GM19395 (cell line): ENCODE results near the gene PDZK1IP1.

Source experiments
- ATAC-seq: cut with Tn5 transposase; IDR thresholded peaks from one replicate; pipeline ENCODE4 v1.9.1; 2021; ENCODE audit warnings: mild to moderate bottlenecking, moderate library complexity; ENCODE audit not compliant: unreplicated experiment

PDZK1IP1 gene, protein sequence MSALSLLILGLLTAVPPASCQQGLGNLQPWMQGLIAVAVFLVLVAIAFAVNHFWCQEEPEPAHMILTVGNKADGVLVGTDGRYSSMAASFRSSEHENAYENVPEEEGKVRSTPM

DNA sequence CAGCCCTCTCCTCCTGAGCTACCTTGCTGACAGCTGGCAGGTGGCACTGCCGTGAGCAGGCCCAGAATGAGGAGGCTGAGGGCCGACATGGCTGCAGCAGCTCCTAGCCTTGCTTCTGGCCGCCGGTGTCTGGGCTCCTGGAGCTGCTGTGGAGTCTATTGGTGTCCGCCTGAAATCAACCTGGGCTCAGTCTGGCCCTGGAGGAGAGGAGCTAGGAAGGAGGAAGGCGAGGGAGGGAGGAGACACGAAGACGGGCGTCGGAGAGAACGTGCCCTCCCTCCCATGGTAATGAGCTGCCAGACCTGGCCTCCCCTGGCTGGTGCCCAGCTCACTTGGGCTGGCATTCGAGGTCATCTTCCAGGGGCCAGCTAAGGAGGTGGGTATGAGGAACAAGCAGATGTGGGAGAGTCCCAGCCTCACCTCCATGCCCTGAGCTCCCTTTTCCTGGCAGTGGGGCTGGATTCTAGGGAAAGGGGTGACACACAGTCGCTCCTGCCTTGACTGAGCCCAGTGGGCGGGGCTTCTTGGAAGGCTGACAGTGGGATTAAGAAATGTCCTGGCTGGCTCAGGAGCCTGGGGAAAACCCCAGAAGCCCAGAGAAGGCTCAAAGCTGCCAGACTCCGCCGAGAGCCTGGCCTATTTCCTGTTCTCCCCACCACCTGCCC, at the start of gene PDZK1IP1:
Gene PDZK1IP1, minus strand, starts transcription at position 193 of the 665 bp plus-strand sequence. Its CDS starts 104 bp downstream, at position 89.
- ATAC-seq = no peak

DNA sequence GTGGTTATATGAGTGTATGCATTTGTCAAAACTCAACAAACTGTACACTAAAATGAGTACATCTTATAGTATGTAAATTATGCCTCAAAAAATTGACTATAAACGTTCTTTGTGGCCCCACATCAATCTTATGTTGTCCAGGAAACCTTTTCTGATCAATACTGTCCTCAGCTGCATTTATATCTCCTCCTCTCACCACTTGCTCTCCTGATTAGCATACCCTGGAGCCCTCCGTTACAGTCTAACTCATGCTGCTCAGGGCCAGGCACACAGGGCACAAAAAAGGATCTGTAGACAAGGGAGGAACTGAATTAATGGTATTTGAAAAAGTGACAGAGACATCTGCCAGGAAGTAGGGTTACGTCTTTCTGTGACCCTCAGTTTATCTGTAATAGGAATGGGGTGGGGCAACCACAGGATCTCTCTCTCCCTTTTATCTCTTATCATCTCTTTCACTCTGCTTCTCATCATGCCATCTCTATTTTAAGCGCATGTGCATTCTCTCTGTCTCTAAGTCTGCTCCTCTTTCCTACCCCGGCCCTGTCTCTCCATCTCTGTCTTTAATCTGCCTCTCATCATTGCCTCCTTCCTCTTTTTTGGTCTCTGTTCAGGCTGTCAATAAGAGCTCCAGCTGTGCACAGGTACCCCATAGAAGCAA, 49.2 kb upstream of the PDZK1IP1 start:
- no peak for ATAC-seq

DNA sequence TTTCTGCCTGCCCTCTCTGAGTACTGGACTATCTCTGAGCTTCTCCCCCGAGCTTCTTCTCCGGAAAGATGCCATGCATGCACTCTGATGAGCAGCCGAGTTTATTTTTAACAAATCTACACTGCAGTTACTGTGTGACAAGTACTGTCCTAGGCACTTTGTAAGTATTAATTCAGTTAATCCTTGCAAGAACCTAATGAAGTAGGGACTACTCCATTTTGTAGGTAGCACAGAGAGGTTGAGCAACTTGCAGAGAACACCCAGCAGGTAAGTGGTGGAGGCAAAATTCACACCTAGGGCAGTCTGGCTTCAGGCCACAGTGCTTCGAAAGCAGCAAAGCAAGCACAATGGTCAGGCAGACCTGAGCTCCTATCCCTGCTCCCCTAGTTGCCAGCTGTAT, 46.0 kb upstream of the PDZK1IP1 start:
- ATAC-seq = no peak

DNA sequence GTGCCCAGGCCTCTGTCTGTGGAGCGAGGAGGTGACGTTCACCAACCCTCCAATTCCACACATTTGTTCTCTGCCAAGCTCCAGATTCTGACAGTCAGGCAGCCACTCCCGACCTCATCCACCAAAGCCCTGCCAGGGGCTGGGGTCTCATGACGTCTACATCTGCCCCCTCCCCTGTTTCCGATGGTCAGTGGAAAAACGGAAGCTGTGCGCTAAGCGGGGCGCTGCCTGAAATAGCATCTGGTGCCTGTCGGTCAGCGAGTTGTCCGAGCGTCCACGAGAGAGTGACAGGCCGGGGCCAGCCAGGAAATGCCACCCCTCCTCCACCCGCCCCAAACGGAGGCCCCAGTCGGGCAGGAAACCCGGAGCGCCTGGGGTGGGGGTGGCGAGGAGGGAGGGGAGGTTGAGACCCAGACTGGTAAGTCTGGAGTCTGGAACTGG, 45.4 kb upstream of the PDZK1IP1 start:
- no peak for ATAC-seq

DNA sequence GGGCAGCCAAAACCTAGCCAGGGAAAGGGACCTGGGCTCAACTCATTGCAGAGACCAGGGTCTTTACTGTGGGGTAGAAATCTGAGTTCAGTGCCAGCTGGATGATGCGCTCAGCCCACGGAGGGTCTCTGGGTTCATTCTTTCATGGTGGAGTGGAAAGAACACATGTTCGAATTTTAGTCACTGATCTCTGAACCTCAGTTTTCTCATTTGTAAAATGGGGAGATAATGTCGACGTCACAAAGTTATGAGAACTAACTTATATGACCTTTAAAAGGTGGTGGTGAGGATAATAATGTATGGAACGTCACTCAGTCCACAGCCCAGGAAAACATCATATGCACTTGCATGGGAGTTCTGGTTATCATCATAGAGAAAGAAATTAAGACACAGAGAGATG, 43.4 kb upstream of the PDZK1IP1 start:
- no peak for ATAC-seq

DNA sequence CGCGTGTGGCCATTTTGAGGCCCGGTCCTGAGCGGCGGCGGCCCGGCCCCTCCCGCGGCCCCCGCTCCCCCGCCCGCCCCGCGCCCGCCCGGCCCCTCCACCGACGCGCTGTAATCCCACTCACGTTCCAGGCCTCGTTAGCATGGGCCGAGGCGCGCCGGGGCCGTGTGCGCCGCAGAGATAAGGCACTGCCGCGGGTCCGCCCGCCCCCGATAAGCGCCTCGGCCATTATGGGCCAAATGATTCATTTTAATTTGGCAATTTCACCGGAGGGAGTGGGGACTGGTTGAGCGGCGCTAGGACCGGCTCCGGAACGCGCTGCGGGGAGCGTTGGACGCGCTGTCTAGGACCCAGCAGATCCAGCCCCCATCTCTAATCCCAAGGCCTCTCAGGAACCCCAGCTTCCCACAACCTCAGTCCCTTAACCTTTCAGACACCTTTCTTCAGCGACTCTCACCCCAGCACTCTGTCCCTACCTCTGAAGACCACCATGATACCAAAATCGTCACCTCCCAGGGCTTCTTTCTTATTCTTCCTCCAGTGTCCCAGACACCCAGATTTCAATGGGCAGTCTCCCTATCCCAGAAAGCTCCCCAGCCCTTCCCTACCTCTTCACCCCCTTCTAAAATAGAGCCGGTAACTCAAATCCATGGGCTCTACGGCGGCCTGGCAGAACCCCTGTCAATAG, 42.5 kb upstream of the PDZK1IP1 start, which contains the start of gene TAL1:
Gene TAL1, minus strand, starts transcription at position 39 of the 688 bp plus-strand sequence. CDS start 6,337 bp downstream, outside the sequence.
- no peak for ATAC-seq

DNA sequence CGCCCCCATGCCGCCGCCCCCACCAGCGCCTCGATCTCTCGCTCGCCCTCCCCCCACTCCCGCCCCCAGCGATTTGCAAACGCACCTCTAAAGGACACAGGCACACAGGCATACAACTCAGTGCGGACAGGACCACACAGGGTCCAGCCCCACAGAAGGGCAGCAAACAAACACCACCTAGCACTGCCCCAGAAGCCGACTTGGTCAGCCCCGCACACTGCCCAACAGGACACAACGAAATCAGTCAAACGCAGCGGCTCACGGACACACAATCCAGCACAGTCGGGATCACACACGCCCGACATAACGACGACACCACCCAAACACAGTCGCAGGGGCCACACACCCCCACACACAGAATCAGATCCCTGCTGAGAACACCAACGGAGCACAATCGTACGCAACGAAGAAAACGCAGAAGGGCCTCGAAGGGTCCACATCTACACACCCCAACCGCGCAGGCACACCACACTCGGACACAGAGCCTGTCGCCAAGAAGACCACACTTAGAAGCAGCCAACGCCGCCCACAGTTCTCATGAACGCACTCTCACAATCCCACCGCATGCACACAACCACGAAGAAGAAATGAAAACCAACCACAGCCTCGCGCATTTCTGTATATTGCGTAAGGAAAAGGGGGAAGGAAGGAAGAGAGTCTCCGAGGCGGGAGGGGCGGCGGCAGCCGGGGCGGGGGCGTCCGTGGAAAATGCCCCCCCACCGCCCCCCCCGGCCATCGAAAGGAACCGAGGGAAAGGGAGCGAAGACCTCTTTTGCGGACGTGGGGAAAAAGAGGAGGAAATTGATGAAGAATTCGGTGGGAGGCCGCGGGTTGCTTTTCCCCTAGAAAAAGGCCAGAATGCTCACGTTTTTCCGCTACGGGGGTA, 41.7 kb upstream of the PDZK1IP1 start:
- ATAC-seq = no peak

DNA sequence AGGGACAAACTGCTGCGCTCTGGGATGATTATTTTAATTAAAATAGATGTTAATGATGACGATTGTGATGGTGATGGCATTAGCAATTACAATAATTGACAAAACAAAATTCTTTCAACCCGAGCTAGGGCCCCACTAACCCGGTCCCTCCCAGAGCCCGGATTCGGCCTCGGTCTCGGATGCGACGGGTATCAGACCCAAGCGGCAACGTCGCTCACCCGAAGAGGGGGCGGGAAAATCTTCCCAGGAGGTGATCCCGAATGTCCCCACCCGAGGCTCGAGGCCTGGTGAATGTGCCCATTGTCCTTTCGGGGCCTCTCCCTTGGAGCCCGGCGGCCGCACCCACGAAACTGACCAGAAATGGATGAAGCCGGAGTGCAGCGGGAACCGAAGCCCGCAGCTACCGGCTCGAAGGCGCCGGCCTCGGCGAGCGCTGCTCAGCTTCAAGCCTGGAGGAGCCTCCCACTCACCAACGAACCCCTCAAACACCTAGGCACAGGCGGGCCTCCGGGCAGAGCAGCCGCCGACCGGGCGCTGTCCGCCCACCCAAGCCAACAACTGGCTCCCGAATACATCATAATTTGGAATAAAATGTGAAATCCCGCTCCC, 41.0 kb upstream of the PDZK1IP1 start:
- ATAC-seq = no peak

DNA sequence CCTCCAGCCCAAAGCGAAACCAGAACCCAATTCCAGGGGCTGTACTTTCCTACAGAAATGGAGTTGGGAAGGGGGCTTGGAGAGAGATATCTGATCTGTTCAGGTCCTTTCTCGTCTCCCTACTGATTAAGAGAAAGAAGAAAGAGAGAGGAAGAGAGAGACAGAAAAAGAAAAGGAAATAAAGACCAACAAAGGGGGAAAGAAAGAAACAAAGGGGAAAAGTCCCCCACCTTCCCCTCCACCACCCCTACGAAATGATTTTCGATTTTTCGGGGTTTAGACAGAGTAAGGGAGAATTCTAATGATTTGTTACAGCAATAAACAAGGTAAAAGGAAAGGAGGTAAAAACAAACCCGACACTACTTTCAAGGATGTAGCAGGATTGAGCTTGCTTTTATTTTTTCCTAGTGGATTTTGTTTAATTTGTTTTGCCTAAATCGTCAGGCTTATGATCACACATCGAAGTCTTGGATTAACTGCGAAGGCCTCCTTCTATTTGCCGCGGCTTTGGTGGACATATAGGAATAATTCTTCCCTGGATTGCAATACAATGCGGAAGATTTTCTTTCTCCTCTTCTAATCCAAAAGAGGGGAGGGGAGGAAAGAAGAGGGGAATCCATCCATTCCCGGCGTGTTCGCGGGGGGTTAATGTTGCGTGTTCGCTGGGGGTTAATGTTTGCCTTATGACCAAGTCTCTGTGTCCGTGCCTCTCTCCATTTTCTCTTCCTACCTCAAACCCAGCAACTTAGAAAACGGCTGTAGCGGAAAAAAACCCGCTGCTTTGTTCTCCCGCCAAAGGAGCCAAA, 40.3 kb upstream of the PDZK1IP1 start:
- no peak for ATAC-seq

DNA sequence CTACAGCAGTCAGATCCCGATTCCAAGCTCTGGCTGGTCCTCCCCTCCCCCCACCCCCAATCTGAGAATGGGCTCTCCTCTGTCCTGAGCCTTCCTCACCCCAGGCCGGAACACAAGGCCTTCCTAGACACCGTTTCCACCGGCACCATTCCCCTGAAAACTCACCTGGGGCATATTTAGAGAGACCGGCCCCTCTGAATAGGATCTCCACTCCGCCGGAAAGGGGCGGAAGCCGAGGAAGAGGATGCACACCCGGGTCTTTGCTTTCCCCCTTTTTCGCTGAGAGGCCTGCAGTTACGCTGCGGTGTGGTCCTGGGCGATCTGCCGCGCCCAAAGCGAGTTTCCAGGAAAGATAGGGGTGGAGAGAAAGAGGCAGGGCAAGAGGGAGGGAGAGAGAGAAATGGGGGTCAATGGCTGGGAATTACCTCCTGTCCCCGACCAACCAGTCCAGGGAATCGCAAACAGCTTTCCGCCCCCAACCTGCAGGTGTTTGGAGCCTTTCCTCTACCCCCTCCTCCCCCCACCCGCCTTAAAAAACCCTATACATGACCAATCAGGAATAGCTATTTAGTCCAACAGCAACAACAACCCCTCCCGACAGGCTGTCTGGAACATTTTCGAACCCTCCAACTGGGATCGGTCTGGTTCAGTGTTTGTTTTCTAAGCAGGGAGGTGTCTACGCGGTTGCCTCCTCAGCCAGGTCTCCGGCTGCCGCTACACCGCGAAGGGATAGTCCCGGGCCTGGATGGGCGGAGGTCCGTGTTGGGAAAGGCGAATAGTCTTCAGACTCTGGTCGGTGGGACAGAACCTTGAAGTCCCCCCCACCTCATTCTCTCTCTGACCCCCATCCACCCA, 39.4 kb upstream of the PDZK1IP1 start:
- no peak for ATAC-seq

DNA sequence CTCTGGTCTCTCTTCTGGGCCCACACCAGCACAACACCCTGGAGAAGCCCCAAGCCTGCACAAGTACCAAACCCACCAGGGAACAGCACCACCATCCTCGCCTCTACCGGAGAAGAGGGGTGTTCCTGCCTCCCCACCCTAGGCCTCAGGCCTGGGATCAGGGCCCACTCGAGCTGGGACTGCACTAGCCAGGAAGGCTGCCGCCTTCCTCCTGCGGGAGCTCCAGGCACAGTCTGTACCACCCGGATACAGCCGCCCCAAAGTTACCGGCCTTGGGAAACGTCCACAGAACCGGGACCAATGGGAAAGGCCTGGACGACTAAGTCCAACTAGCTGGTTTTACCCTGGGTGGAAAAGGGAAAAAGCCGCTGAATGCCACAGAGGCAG, 38.8 kb upstream of the PDZK1IP1 start:
- no peak for ATAC-seq

DNA sequence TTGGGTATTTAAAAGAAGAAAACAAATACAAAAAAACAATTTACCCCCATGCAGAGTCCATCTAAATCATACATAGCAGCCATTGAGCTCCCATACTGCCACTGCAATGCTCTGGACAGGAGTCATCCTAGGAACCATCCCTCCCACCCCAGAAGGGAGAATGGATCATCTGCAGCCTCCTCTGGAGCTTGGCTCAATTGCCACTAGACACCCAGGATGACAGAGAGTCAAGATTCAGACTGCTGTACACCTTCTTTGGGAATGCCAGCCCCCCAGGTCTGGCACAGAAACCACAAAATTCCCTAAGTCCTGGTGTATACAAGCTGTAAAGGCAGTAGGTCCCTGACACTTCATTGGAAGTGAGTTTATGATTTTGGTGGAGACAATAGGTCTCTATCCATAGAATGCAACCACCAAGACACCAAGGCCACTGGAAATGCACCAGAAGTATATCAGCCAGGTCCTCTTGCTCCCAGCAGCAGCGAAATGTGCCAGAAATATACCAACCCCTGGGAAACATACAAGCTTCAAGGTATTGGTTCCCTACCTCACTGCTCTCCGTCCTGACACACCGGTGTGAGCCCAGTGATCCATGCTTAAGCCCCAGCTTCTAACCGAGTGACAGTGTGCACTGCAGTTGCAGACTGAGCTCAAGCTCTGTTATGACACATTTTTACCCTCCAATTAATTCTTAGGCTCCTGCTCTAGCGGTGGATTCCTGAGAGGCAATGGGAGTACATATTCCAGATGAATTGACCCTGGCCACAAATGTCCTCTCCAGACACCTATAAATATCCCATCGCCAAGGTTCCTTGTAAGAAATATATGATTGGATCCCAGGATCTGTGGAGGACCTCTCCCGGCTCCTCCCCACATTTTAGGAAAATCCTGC, 37.8 kb upstream of the PDZK1IP1 start:
- no peak for ATAC-seq

DNA sequence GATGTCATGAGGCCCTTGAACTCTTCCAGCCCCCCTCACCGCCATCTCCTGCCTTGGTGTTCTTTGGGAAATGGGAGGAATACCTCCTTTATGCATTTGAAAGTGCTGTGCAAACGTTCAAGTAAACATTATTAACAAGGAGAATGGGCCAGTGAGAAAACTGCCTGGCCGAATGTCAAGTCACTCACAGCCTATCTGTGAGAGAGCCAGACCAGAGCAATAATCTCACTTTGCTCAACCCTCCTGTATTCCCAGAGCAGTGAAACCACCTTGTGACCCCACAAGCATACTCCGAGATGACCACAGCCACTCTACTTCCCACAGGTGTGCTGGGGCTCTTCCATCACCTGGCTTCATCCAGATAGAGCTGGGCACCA, 37.0 kb upstream of the PDZK1IP1 start:
- no peak for ATAC-seq

DNA sequence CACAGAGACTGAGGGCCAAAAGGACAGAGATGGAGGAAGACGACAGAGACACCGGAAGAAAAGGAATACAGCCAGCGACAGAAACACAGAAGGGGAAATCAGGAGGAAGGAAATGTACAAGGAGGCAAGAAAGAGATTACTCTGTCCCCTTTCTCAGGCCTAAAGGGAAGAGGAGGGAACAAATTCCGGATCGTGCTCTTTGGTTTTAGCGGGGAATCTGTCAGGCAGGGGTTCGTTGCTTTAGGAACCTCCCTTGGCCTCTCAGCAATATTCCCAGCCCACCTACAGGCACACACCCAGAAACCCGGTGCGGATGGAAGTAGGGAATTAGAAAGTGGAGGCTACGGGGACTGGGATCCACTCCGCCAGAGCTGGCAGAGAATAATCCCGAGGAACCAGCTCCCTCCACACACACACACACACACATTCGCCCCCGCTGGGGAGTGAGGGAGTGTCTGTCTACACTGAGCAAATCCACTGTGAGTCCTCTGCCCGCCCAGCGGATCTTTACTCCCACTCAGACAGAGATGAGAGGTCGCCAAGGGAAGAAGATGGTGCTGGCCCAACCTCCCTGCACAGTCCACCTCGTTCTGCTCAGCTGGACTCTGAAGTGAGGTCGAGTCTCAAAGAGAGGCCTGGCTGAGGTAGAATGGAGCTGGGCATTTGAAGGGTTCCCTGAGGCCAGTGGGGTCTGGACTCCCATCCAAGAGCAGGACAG, 36.4 kb upstream of the PDZK1IP1 start:
- ATAC-seq = no peak

DNA sequence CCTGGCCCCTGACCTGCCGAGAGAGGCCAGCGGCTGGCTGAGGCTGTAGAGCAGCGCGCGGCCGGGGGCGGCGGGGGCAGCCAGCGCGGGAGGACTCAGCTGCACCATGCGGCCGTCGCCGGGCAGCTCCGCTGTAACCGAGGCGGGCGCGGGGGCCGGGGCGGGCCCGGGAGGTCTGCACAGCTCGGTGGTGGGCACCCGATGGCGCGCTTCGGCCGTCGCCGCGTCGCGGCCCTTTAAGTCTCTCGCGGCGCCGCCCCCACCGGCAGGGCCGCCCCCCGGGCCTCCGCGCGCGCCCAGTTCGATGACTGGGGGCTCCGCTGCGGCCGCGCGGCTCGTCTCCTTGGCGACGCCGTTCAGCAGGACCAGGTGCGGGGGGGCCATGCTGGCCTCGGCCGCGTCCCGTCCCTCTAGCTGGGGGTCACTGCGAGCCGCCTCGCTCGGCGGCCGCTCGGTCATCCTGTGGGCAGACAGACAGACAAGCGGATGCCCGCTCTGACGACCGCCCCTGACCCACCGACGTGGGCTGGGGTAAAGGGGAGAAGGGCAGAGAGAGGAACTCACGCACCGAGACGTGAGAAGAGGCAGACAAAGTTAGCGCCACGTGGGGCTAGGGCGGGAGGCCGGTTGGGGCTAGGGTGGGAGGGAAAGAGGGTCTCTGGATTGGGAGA, 35.7 kb upstream of the PDZK1IP1 start:
- no peak for ATAC-seq

DNA sequence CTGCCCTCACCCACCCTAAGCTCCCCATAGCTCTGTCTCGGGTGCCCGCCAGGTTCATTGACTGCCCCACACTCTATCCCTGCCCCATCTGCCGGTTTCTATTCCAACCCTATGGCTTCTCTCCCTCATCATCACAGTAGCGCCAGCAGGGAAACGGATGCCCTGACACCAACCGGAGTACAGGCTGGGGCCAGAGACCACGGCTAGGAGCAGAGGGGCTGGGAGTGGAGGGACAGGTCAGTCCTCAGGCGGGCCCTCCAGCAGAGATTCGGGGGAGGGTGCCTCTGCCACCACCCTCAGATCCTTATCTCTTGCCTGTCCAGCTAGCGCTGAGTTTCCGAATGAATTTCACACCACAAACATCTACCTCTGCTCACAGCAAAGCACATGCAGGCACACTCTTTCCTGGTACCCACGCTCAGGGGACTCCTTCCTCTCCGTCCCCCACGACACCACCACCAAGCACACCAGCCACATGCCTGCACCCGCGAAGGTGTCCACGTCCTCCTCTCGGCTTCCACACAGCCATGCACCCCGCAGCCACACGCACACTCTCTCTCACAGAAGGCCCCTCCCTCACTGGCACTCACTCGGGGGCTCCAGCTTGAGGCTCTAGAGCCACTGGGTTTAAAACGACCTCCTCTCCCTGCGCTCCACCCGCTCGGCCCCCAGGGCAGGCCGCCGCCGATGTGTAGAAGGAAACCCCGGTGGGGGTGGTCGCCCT, 35.0 kb upstream of the PDZK1IP1 start:
- no peak for ATAC-seq
